ENCODE measurements around the gene CRIM1.
A peak's percentile ranks its signal among the peaks of the same experiment; 100 is the strongest.

Gene CRIM1

GRCh38 chr2:36408198-36408703 lies 52.7 kb downstream of the CRIM1 start:
- no peak for DNase-seq (ENCODE audit: low read depth)
- no peak overlapping the region for H3K4me3 ChIP-seq (ENCODE audit: control insufficient read depth, low read depth, low read length)
- peak; percentile 5 for TF ChIP-seq CTCF (IDR thresholded peaks at IDR 0.05; ENCODE audit: control insufficient read depth, insufficient read depth, low read depth, low read length, missing control alignments)

- H3K4me3 ChIP-seq (ENCODE audit: control insufficient read depth, low read depth, low read length), result no peak overlapping the region
- no peak for DNase-seq (ENCODE audit: low read depth)
- no peak for TF ChIP-seq CTCF (IDR thresholded peaks at IDR 0.05; ENCODE audit: control insufficient read depth, insufficient read depth, low read depth, low read length, missing control alignments)
Measured at GRCh38 chr2:36409335-36409734, 53.8 kb downstream of the CRIM1 start.

GRCh38 chr2:36409935-36410334 lies 54.4 kb downstream of the CRIM1 start:
- DNase-seq (ENCODE audit: low read depth), result no peak
- no peak for TF ChIP-seq CTCF (IDR thresholded peaks at IDR 0.05; ENCODE audit: control insufficient read depth, insufficient read depth, low read depth, low read length, missing control alignments)
- H3K4me3 ChIP-seq (ENCODE audit: control insufficient read depth, low read depth, low read length), result no peak overlapping the region

- no peak overlapping the region for H3K4me3 ChIP-seq (ENCODE audit: control insufficient read depth, low read depth, low read length)
- TF ChIP-seq CTCF (IDR thresholded peaks at IDR 0.05; ENCODE audit: control insufficient read depth, insufficient read depth, low read depth, low read length, missing control alignments), result no peak
- DNase-seq (ENCODE audit: low read depth), result no peak
Measured at GRCh38 chr2:36410681-36411080, 55.1 kb downstream of the CRIM1 start.

GRCh38 chr2:36411962-36412444 lies 56.4 kb downstream of the CRIM1 start:
- no peak for TF ChIP-seq CTCF (IDR thresholded peaks at IDR 0.05; ENCODE audit: control insufficient read depth, insufficient read depth, low read depth, low read length, missing control alignments)
- no peak overlapping the region for H3K4me3 ChIP-seq (ENCODE audit: control insufficient read depth, low read depth, low read length)
- DNase-seq (ENCODE audit: low read depth), result no peak

- no peak for TF ChIP-seq CTCF (IDR thresholded peaks at IDR 0.05; ENCODE audit: control insufficient read depth, insufficient read depth, low read depth, low read length, missing control alignments)
- no peak overlapping the region for H3K4me3 ChIP-seq (ENCODE audit: control insufficient read depth, low read depth, low read length)
- no peak for DNase-seq (ENCODE audit: low read depth)
Measured at GRCh38 chr2:36413218-36413617, 57.6 kb downstream of the CRIM1 start.

- TF ChIP-seq CTCF (IDR thresholded peaks at IDR 0.05; ENCODE audit: control insufficient read depth, insufficient read depth, low read depth, low read length, missing control alignments), result no peak
- no peak for DNase-seq (ENCODE audit: low read depth)
- no peak overlapping the region for H3K4me3 ChIP-seq (ENCODE audit: control insufficient read depth, low read depth, low read length)
Measured at GRCh38 chr2:36414307-36414706, 58.7 kb downstream of the CRIM1 start.
